ENCODE results near the gene VAMP5. TPM values are rescaled to one million over a fixed set of nuclear protein-coding genes. Genes with fewer than 3 reads are reported as not detected.
"Not testable (repeated sequence)": the region's sequence is repeated elsewhere in the genome, so short reads cannot be mapped to it uniquely, and the experiment has no call there.

The VAMP5 gene
- total RNA-seq, 1 donor from 2014 or later = 1.8 TPM

DNA sequence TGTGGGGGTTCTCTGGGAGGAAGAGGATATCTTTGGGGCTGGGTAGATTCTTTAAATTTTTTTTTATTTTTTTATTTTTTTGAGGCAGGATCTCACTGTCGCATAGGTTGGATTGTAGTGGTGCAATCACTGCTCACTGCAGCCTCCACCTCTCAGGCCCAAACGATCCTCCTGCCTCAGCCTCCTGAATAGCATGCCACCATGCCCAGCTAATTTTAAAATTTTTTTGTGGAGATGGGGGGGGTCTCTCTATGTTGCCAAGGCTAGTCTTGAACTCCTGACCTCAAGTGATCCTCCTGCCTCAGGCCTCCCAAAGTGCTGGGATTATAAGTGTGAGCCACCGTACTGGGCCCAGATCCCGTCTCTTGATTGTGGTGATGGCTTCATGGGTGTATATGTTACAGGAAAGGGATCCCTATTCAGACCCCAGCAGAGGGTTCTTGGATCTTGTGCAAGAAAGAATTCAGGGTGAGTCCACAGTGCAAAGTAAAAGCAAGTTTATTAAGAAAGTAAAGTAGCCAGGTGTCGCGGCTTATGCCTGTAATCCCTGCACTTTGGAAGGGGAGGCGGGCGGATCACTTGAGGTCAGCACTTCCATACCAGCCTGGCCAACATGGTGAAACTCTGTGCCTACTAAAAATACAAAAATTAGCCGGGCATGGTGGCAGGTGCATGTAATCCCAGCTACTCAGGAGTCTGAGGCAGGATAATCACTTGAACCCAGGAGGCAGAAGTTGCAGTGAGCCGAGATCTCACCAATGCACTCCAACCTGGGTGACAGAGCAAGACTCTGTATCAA is 29.7 kb downstream of the VAMP5 start:
- TF ChIP-seq, protein P1, sequence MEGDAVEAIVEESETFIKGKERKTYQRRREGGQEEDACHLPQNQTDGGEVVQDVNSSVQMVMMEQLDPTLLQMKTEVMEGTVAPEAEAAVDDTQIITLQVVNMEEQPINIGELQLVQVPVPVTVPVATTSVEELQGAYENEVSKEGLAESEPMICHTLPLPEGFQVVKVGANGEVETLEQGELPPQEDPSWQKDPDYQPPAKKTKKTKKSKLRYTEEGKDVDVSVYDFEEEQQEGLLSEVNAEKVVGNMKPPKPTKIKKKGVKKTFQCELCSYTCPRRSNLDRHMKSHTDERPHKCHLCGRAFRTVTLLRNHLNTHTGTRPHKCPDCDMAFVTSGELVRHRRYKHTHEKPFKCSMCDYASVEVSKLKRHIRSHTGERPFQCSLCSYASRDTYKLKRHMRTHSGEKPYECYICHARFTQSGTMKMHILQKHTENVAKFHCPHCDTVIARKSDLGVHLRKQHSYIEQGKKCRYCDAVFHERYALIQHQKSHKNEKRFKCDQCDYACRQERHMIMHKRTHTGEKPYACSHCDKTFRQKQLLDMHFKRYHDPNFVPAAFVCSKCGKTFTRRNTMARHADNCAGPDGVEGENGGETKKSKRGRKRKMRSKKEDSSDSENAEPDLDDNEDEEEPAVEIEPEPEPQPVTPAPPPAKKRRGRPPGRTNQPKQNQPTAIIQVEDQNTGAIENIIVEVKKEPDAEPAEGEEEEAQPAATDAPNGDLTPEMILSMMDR (IDR thresholded peaks at IDR 0.05) = no peak
- Mint-ChIP-seq H3K27ac (ENCODE audit: unreplicated experiment) (peak overlapping the region; percentile 12), H3K27me3 (ENCODE audit: low read depth) (no peaks in the 10 kb centered on the region), H3K36me3 (ENCODE audit: low read depth) (peaks cover 1% of the 10 kb centered on the region), H3K4me3 (ENCODE audit: unreplicated experiment) (no peak overlapping the region), H3K9me3 (ENCODE audit: low read depth) (no peaks in the 10 kb centered on the region), H3K4me1 (ENCODE audit: low read depth) (peaks cover 31% of the 10 kb centered on the region)
- no peak for DNase-seq (ENCODE audit: low spot score)

DNA sequence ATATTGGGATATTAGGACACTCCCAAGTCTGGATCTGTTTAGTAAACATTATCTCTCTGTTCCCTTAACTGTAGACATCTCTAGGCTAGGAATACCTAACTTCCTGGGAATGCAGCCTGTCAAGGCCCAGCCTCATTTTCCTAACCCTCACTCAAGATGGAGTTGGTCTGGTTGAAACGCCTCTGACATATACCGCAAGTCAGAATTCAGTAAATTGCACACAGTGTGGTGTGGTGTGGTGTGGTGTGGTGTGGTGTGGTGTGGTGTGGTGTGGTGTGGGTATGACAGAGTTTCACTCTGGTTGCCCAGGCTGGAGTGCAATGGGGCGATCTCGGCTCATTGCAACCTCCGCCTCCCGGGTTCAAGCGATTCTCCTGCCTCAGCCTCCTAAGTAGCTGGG is 30.5 kb downstream of the VAMP5 start:
- not testable (repeated sequence) for H3K4me3 Mint-ChIP-seq (ENCODE audit: unreplicated experiment); DNase-seq (ENCODE audit: low spot score); H3K9me3 Mint-ChIP-seq (ENCODE audit: low read depth); H3K27ac Mint-ChIP-seq (ENCODE audit: unreplicated experiment); H3K27me3 Mint-ChIP-seq (ENCODE audit: low read depth); H3K36me3 Mint-ChIP-seq (ENCODE audit: low read depth)
- peaks cover 33% of the 10 kb centered on the region for H3K4me1 Mint-ChIP-seq (ENCODE audit: low read depth)

DNA sequence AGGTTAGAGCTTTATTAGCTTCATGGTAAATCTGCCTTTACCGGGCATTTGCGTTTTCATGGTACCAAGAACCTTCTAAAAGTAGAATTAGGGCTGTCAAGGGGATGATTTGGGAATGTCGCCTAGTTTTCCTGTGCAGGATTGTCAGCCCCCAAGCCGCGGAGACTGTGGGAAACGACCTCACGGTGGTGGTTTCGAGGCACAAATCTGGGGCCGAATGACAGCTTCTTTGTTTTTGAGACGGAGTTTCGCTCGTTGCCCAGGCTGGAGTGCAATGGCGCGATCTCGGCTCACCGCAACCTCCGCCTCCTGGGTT is 31.1 kb downstream of the VAMP5 start:
- Mint-ChIP-seq H3K36me3 (ENCODE audit: low read depth) (no peaks in the 10 kb centered on the region), H3K9me3 (ENCODE audit: low read depth) (no peaks in the 10 kb centered on the region), H3K4me1 (ENCODE audit: low read depth) (peaks cover 30% of the 10 kb centered on the region), H3K4me3 (ENCODE audit: unreplicated experiment) (no peak overlapping the region), H3K27ac (ENCODE audit: unreplicated experiment) (peak overlapping the region; percentile 95), H3K27me3 (ENCODE audit: low read depth) (no peaks in the 10 kb centered on the region)
- no peak for DNase-seq (ENCODE audit: low spot score)
- TF ChIP-seq, protein P1 (IDR thresholded peaks at IDR 0.05) = no peak

DNA sequence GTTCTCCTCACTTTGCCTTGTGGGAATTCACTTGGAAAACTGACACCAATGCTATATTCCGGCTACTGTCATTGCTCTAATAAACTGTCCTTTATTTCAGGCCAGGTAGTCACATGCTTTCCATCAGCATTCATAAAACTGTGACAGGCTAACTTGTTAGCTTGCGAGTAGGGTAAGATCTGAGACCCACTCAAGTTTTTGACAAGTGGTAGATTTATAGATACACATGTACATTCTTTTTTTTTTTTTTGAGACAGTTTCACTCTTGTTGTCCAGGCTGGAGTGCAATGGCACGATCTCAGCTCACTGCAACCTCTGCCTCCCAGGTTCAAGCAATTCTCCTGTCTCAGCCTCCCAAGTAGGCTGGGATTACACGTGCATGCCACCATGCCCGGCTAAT is 33.5 kb downstream of the VAMP5 start:
- not testable (repeated sequence) for H3K27me3 Mint-ChIP-seq (ENCODE audit: low read depth); H3K9me3 Mint-ChIP-seq (ENCODE audit: low read depth); DNase-seq (ENCODE audit: low spot score); H3K36me3 Mint-ChIP-seq (ENCODE audit: low read depth)
- H3K27ac Mint-ChIP-seq (ENCODE audit: unreplicated experiment) = peak overlapping the region; percentile 45
- peaks cover 23% of the 10 kb centered on the region for H3K4me1 Mint-ChIP-seq (ENCODE audit: low read depth)
- H3K4me3 Mint-ChIP-seq (ENCODE audit: unreplicated experiment) = peak overlapping the region; percentile 82

DNA sequence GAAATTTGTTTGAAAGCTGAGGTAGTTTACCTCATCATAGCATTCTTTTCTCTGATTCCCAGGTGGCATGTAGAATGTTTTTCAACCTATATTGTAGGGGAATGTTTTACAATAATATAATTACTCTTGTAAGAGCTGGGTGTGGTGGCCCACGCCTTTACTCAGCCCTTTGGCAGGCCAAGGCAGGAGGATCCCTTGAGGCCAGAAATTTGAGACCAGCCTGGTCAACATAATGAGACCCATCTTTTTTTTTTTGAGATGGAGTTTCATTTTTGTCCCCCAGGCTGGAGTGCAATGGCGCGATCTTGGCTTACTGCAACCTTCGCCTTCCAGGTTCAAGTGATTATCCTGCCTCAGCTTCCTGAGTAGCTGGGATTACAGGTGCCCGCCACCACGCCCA is 35.4 kb downstream of the VAMP5 start:
- Mint-ChIP-seq H3K27me3 (ENCODE audit: low read depth) (no peaks in the 10 kb centered on the region), H3K27ac (ENCODE audit: unreplicated experiment) (no peak overlapping the region), H3K4me3 (ENCODE audit: unreplicated experiment) (no peak overlapping the region), H3K9me3 (ENCODE audit: low read depth) (no peaks in the 10 kb centered on the region), H3K36me3 (ENCODE audit: low read depth) (peaks cover 19% of the 10 kb centered on the region), H3K4me1 (ENCODE audit: low read depth) (peaks cover 23% of the 10 kb centered on the region)
- DNase-seq (ENCODE audit: low spot score) = no peak
- TF ChIP-seq, protein P1 (IDR thresholded peaks at IDR 0.05) = no peak

DNA sequence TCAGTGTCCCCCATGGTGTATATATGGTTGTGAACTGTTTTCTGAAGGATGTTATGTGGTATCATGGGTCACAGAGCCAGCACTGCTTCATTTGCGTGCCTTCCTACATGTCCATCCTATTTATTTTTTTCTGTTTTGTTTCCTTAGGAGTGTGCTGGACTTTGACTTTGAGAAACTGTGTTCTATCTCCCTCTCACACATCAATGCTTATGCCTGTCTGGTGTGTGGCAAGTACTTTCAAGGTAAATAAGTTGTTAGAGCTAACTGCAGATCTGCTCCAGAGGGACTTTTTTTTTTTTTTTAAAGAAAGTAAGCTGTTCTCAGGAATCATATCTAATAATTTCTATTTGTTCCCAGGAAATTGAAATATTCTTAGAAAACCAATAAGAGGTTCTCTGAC is 37.1 kb downstream of the VAMP5 start:
- Mint-ChIP-seq H3K4me1 (ENCODE audit: low read depth) (peaks cover 18% of the 10 kb centered on the region), H3K4me3 (ENCODE audit: unreplicated experiment) (no peak overlapping the region), H3K27ac (ENCODE audit: unreplicated experiment) (no peak overlapping the region), H3K36me3 (ENCODE audit: low read depth) (peaks cover 29% of the 10 kb centered on the region), H3K27me3 (ENCODE audit: low read depth) (no peaks in the 10 kb centered on the region), H3K9me3 (ENCODE audit: low read depth) (no peaks in the 10 kb centered on the region)
- DNase-seq (ENCODE audit: low spot score) = no peak
- TF ChIP-seq, protein P1 (IDR thresholded peaks at IDR 0.05) = no peak

Data from chondrocyte (in vitro differentiated cells).